A549 (cell line): ENCODE data around the gene MUC15. TPM values are rescaled to one million over a fixed set of nuclear protein-coding genes. Genes with fewer than 3 reads are reported as not detected.

ENCODE experiments used
- ATAC-seq, 2 experiments: fragments of 200-7000 bp in 1 of 2; fragments of >200 bp in 1 of 2; cut with Nextera tagmentation in 1 of 2; cut with Tn5 transposase in 1 of 2; 3 replicates each; pipeline versions ENCODE4 v1.8.0 to v1.9.1; 2018 to 2020; ENCODE audit warnings: mild to moderate bottlenecking in 1 of 2, moderate library complexity in 1 of 2
- CTCF ChIA-PET: fragments of 300-600 bp; sonication (Branson Sonifier 250); formaldehyde crosslinking; extraction: SDS; loops from one replicate; lab custom pipeline; 2021; ENCODE audit warnings: antibody characterized with exemption, inconsistent platforms; lab: Yijun Ruan, JAX
- POLR2A ChIA-PET: fragments of 350-600 bp; formaldehyde crosslinking; extraction: SDS; loops from one replicate; lab custom pipeline; 2021; ENCODE audit warnings: antibody characterized with exemption, inconsistent platforms; lab: Yijun Ruan, JAX
- DNase-seq, 2 experiments: peaks; one replicate each; pipeline versions ENCODE4 v3.0.0 to v3.0.0-alpha.2; 2011 to 2016; ENCODE audit warnings: low read depth in 1 of 2, low spot score in 1 of 2
- FAIRE-seq: peaks from 2 replicates; lab custom pipeline; 2011; peaks lifted over from hg19 to GRCh38; lab: Jason Lieb, UNC
- H3K27ac ChIP-seq, 2 experiments: fragments of >200 bp; sonication (Bioruptor Twin); formaldehyde crosslinking; 3 replicates each; pipeline ENCODE4 v1.5.1; 2016 to 2017
- H3K4me1 ChIP-seq: fragments of >200 bp; sonication (Bioruptor Twin); formaldehyde crosslinking; 3 replicates; pipeline ENCODE4 v1.6.1; 2016
- H3K4me2 ChIP-seq: fragments of >200 bp; sonication (Bioruptor Twin); formaldehyde crosslinking; 3 replicates; pipeline ENCODE4 v1.6.1; 2016
- H3K4me3 ChIP-seq: fragments of >200 bp; sonication (Bioruptor Twin); formaldehyde crosslinking; 3 replicates; pipeline ENCODE4 v1.5.1; 2016
- H3K9me3 ChIP-seq: fragments of >200 bp; sonication (Bioruptor Twin); formaldehyde crosslinking; 3 replicates; pipeline ENCODE4 v1.6.1; 2016
- CBX2 ChIP-seq: fragments of 200-600 bp; sonication (generic); IDR thresholded peaks from 2 replicates; pipeline ENCODE4 v1.6.1; 2016; ENCODE audit warnings: low read depth, mild to moderate bottlenecking, borderline replicate concordance
- CBX8 ChIP-seq: fragments of 200-600 bp; sonication (generic); IDR thresholded peaks from 2 replicates; pipeline ENCODE4 v1.6.1; 2016
- CEBPB ChIP-seq, 2 experiments: fragments of >200 bp in 1 of 2; sonication (Bioruptor Twin) in 1 of 2; formaldehyde crosslinking in 1 of 2; IDR thresholded peaks; 2 replicates each; pipeline ENCODE4 v1.6.1; 2012 to 2016
- CTCF ChIP-seq: fragments of >200 bp; sonication (Bioruptor Twin); formaldehyde crosslinking; IDR thresholded peaks from 3 replicates; pipeline ENCODE4 v1.5.1; 2016
- E2F6 ChIP-seq: IDR thresholded peaks from 2 replicates; pipeline ENCODE4 v1.6.1; 2012; ENCODE audit warnings: low read depth, borderline replicate concordance
- EP300 ChIP-seq, 2 experiments: fragments of >200 bp; sonication (Bioruptor Twin); formaldehyde crosslinking; IDR thresholded peaks; 2 replicates in 1 of 2; 3 replicates in 1 of 2; pipeline ENCODE4 v1.6.1; 2016 to 2017
- FOSL2 ChIP-seq, 2 experiments: fragments of 450-650 bp in 1 of 2; fragments of >200 bp in 1 of 2; sonication (Bioruptor Twin) in 1 of 2; formaldehyde crosslinking; IDR thresholded peaks; 2 replicates each; pipeline versions ENCODE4 v1.5.0 to v1.6.1; 2016 to 2020; ENCODE audit warnings: mild to moderate bottlenecking in 1 of 2, moderate library complexity in 1 of 2
- FOXS1 ChIP-seq: fragments of 250-450 bp; sonication (Bioruptor Pico); IDR thresholded peaks from 2 replicates; pipeline ENCODE4 v1.5.0; 2020; ENCODE audit warnings: mild to moderate bottlenecking, moderate library complexity
- HEYL ChIP-seq: fragments of 250-450 bp; sonication (Bioruptor Pico); IDR thresholded peaks from 2 replicates; pipeline ENCODE4 v1.8.0; 2021; ENCODE audit warnings: mild to moderate bottlenecking, moderate library complexity
- HOXB13 ChIP-seq: fragments of 250-450 bp; sonication (Bioruptor Pico); IDR thresholded peaks from 2 replicates; pipeline ENCODE4 v1.5.0; 2020; ENCODE audit warnings: low read depth, mild to moderate bottlenecking, moderate library complexity
- HOXB5 ChIP-seq: fragments of 250-450 bp; sonication (Bioruptor Pico); IDR thresholded peaks from 2 replicates; pipeline ENCODE4 v1.5.0; 2020; ENCODE audit warnings: mild to moderate bottlenecking, moderate library complexity
- MAFK ChIP-seq: fragments of 450-650 bp; IDR thresholded peaks from 2 replicates; pipeline ENCODE4 v1.6.1; 2014; ENCODE audit not compliant: partially characterized antibody
- MAX ChIP-seq: IDR thresholded peaks from 2 replicates; pipeline ENCODE4 v1.6.1; 2012
- MYC ChIP-seq: IDR thresholded peaks from 2 replicates; pipeline ENCODE4 v1.6.1; 2012; ENCODE audit warnings: mild to moderate bottlenecking, inconsistent platforms, low read length, improper control_type of control experiment, borderline replicate concordance
- NPAS2 ChIP-seq: fragments of 250-450 bp; sonication (Bioruptor Pico); IDR thresholded peaks from 2 replicates; pipeline ENCODE4 v1.8.0; 2022; ENCODE audit warnings: mild to moderate bottlenecking, moderate library complexity, borderline replicate concordance
- NR3C1 ChIP-seq: fragments of >200 bp; sonication (Bioruptor Twin); formaldehyde crosslinking; IDR thresholded peaks from 3 replicates; pipeline ENCODE4 v1.6.1; 2017
- PBX3 ChIP-seq: IDR thresholded peaks from 2 replicates; pipeline ENCODE4 v1.6.1; 2012
- PHF8 ChIP-seq: fragments of 200-600 bp; sonication (generic); IDR thresholded peaks from 2 replicates; pipeline ENCODE4 v1.6.1; 2016; ENCODE audit warnings: low read depth, mild to moderate bottlenecking, antibody characterized with exemption, moderate library complexity, borderline replicate concordance
- POLR2AphosphoS2 ChIP-seq: conservative IDR thresholded peaks from 2 replicates; pipeline ENCODE4 v1.6.1; 2012; ENCODE audit warnings: low read length, improper control_type of control experiment, inconsistent platforms
- RCOR1 ChIP-seq: fragments of 150-350 bp; IDR thresholded peaks from 2 replicates; pipeline ENCODE4 v1.6.1; 2014; ENCODE audit warnings: antibody characterized with exemption, low read length, low read depth
- RFX5 ChIP-seq: fragments of 450-650 bp; IDR thresholded peaks from 2 replicates; pipeline ENCODE4 v1.7.1; 2014; ENCODE audit warnings: antibody characterized with exemption, mild to moderate bottlenecking, moderate library complexity
- SMC3 ChIP-seq: fragments of >200 bp; sonication (Bioruptor Twin); formaldehyde crosslinking; IDR thresholded peaks from 3 replicates; pipeline ENCODE4 v1.6.1; 2018; ENCODE audit warnings: inconsistent platforms
- TFCP2L1 ChIP-seq: fragments of 250-450 bp; sonication (Bioruptor Pico); IDR thresholded peaks from 2 replicates; pipeline ENCODE4 v1.5.0; 2021; ENCODE audit warnings: mild to moderate bottlenecking
- USF2 ChIP-seq: fragments of 450-650 bp; IDR thresholded peaks from 2 replicates; pipeline ENCODE4 v1.6.1; 2014; ENCODE audit warnings: antibody characterized with exemption
- ZC3H11A ChIP-seq: fragments of 450-650 bp; IDR thresholded peaks from 2 replicates; pipeline ENCODE4 v1.6.1; 2014; ENCODE audit warnings: antibody characterized with exemption, mild to moderate bottlenecking
- ZNF302 ChIP-seq: fragments of 250-450 bp; sonication (Bioruptor Pico); IDR thresholded peaks from 2 replicates; pipeline ENCODE4 v1.9.0; 2021; ENCODE audit warnings: inconsistent platforms, mild to moderate bottlenecking, moderate library complexity
- WGBS: methylation state at CpG from one replicate; pipeline ENCODE4 v1.1.6; 2017; ENCODE audit errors: missing lambda C conversion rate; 5-methylcytosine and 5-hydroxymethylcytosine counted together
- polyA plus RNA-seq, 4 experiments: library from polyadenylated mRNA; depleted of rRNA in 3 of 4; stranded (reverse); fragments of >200 nt; fragmentation: RNase III in 1 of 4; extraction: RNeasy Plus Mini Kit Qiagen cat#74134 plus additional on column Dnase treatment in 1 of 4; gene quantifications; 2 replicates in 3 of 4; 3 replicates in 1 of 4; pipeline ENCODE4 v1.2.3, GENCODE V29; 2011 to 2017

The MUC15 gene
- polyA plus RNA-seq, 2 of the 4 experiments (the other 2 are of a cell fraction) = not detected

- no peak for TF ChIP-seq PBX3
- TF ChIP-seq SMC3 = no peak
- FAIRE-seq (peak; percentile 23), DNase-seq (peak in 1 of 2 experiments; percentile 29), ATAC-seq (peak; percentile 22 to 31; a peak in 4 of 6 replicates)
- peak overlapping the region; percentile 79 for H3K4me2 ChIP-seq
- H3K4me1 ChIP-seq = peaks cover 40% of the 10 kb centered on the region
- ChIA-PET POLR2A (no interaction called here), CTCF (interaction anchor here (1.2 kb wide), 1 partner anchor 31 kb away, joined by 4 read pairs; no protein-coding TSS in a partner anchor)
- WGBS = 49% methylated on average over 1 of the region's 1 CpG
- H3K9me3 ChIP-seq = no peaks in the 10 kb centered on the region
- H3K4me3 ChIP-seq = no peak overlapping the region
- peak overlapping the region; percentile 62 to 70 for H3K27ac ChIP-seq
Measured at GRCh38 chr11:26620282-26621045, 48.4 kb upstream of the MUC15 start.

- ChIA-PET POLR2A (no interaction called here), CTCF (no interaction called here)
- no peak overlapping the region for H3K27ac ChIP-seq
- TF ChIP-seq FOXS1 (CRISPR knock-in tag) (no peak), MAX (no peak), USF2 (no peak), RCOR1 (no peak), ZC3H11A (no peak), CBX2 (no peak), NPAS2 (CRISPR knock-in tag) (no peak), POLR2AphosphoS2 (no peak), TFCP2L1 (CRISPR knock-in tag) (no peak), PHF8 (no peak), MYC (no peak), EP300 (IDR thresholded peaks at IDR 0.05) (no peak), E2F6 (no peak), PBX3 (no peak)
- H3K4me3 ChIP-seq = no peak overlapping the region
- no peak for FAIRE-seq
- H3K9me3 ChIP-seq = no peaks in the 10 kb centered on the region
- no peak overlapping the region for H3K4me2 ChIP-seq
- no peak for DNase-seq
- H3K4me1 ChIP-seq = peaks cover 36% of the 10 kb centered on the region
- no peak for ATAC-seq
- 24% methylated on average over 1 of the region's 1 CpG for WGBS
Measured at GRCh38 chr11:26618441-26618840, 46.4 kb upstream of the MUC15 start.

- 38% methylated on average over 2 of the region's 2 CpGs for WGBS
- ATAC-seq (no peak), FAIRE-seq (no peak), DNase-seq (no peak)
- Histone ChIP-seq H3K4me3 (no peak overlapping the region), H3K4me1 (no peaks in the 10 kb centered on the region), H3K27ac (no peak overlapping the region), H3K4me2 (no peak overlapping the region), H3K9me3 (0 out of 3 replicates have a peak, but pooled peaks cover 4% of the 10 kb centered on the region)
- CTCF ChIA-PET = no interaction called here
- POLR2A ChIA-PET = no interaction called here
- no peak for TF ChIP-seq ZC3H11A
- no peak for TF ChIP-seq HOXB13 (CRISPR knock-in tag)
- no peak for TF ChIP-seq MAFK
- TF ChIP-seq ZNF302 (CRISPR knock-in tag) = no peak
- no peak for TF ChIP-seq RCOR1
- no peak for TF ChIP-seq RFX5
- TF ChIP-seq CEBPB (IDR thresholded peaks at IDR 0.05) = no peak
- TF ChIP-seq NR3C1 = no peak
- TF ChIP-seq CTCF = no peak
- TF ChIP-seq PBX3 = no peak
- no peak for TF ChIP-seq CBX8
- TF ChIP-seq PHF8 = no peak
- no peak for TF ChIP-seq SMC3
- TF ChIP-seq HEYL (CRISPR knock-in tag) = no peak
- TF ChIP-seq HOXB5 (CRISPR knock-in tag) = no peak
- no peak for TF ChIP-seq FOSL2 (IDR thresholded peaks at IDR 0.05)
- TF ChIP-seq FOSL2 (CRISPR knock-in tag; IDR thresholded peaks at IDR 0.05) = no peak
Measured at GRCh38 chr11:26613759-26614158, 41.7 kb upstream of the MUC15 start.
